GM18907 (cell line): ENCODE data around the gene MAST2.
"Not testable (repeated sequence)": the region's sequence is repeated elsewhere in the genome, so short reads cannot be mapped to it uniquely, and the experiment has no call there.

ENCODE experiments used
- ATAC-seq: cut with Tn5 transposase; IDR thresholded peaks from one replicate; pipeline ENCODE4 v1.9.1; 2021; ENCODE audit warnings: mild to moderate bottlenecking, moderate library complexity; ENCODE audit not compliant: unreplicated experiment

Gene MAST2

GRCh38 chr1:45809761-45810160, 6.3 kb downstream of the MAST2 start:
- ATAC-seq, result no peak

- no peak for ATAC-seq
Measured at GRCh38 chr1:45814776-45815175, 11.4 kb downstream of the MAST2 start.

DNA sequence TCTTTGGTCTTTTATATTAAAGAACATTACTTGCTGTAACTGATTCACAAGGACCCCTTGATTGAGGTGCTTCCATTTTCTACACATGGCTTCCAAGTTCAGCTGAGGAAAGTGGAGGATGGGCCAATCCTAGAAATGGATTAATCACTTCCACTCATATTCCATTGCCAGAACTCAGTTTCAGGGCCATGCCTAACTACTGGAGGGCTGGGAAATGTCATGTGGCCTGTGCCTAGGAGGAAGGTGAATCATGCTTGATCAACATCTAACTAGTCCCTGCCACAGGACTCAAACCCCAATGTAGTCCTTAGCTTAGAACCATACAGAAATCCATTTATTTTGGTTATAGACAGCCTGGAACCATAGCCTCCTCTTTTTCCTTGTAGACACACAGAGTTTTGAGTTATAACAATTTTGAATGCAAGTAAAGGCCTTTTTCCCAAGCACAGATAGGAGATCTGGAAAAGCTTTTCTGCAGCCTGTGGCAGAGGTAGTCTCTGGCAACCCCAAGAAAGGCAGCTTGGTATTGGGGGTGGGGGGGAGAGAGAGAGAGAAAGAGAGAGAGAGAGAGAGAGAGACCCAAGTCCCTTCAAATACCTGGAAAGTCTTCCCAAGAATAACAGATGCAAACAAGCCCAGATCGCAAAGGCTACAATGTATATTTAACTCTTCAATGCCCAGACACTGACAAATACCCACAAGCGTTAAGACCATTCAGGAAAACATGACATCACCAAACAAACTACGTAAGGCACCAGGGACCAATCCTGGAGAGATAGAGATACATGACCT, 12.5 kb downstream of the MAST2 start:
- ATAC-seq, result no peak

DNA sequence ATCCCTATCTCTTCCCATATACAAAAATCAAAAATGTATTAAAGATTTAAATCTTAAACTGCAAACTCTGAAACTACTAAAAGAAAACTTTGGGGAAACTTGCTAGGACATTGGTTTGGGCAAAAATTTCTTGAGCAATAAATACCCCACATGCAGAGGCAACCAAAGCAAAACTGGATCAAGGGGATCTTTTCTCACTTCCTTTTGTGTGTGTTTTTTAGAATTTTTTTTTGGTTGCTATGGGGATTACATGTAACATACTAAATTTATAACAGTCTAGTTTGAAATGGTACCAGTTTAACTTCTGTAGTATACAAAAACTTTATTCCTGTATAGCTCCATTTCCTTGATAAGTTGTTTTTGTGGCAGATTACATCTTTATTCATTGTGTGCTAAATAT, 16.8 kb downstream of the MAST2 start:
- ATAC-seq, result no peak

DNA sequence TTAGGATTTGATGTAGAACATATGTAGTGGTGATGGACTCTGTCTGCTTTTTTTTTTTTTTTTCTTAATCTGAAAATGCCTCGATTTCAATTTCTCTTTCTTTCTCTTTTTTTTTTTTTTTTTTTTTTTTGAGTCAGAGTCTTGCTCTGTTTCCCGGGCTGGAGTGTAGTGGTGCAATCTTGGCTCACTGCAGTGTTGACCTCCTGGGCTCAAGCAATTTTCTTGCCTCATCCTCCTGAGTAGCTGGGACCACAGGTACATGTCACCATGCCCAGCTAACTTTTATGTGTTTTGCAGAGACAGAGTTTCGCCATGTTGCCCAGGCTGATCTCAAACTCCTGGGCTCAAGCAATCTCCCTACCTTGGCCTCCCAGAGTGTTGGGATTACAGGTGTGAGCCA, 17.4 kb downstream of the MAST2 start:
- ATAC-seq, result no peak

- ATAC-seq, result no peak
Measured at GRCh38 chr1:45822644-45823043, 19.2 kb downstream of the MAST2 start.

GRCh38 chr1:45824607-45825006, 21.2 kb downstream of the MAST2 start:
- ATAC-seq, result no peak

- ATAC-seq, result no peak
Measured at GRCh38 chr1:45827256-45827655, 23.8 kb downstream of the MAST2 start.

DNA sequence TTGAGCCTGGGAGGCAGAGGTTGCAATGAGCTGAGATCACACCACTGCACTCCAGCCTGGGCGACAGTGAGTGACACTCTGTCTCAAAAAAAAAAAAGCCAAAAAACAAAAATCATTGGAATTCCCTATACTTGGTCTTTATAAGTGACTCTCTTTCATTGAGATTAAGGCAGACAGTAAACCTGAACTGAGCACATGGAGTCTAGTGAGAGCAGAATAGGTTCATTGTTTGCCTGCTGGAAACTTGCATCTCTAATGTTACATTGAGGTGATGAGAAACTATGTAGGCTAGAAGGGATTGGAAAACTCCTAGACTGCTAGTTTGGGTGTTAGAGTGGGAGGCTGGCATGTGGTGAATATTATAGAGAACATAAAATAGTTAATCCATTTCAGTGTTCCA, 25.4 kb downstream of the MAST2 start:
- no peak for ATAC-seq

DNA sequence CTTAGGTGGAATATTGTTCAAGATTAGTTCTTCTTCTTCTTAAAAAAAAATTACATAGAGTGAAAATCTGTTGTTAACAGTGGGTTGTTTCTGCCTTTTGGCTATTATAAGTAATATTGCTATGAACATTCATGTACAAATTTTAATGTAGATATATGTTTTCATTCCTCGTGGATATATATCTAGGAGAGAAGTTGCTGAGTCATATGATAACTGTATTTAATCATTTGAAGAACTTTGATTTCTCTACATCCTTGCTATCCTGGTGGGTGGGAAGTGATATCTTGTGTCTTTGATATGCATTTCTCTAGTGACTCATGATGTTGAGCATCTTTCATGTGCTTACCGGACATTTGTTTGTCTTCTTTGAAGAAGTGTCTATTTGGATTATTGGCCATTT, 29.9 kb downstream of the MAST2 start:
- no peak for ATAC-seq

DNA sequence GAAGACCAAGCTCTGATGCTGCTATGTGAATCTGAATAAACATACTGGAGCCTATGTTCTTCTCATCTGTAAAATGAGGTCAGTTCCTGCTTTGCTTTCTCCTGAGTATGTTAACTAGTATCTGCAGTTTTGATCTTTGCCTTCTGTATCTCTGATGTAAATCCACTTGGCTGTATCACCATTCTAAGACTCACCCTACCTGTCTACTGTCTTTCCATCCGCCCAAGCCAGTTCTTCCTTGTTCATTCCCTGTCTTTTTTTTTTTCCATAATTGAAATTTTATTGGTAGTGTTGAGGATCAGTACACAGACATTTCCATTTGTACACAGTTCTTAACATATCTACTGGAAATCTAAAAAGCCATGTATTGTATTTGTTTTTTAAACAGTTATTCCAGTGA, 31.3 kb downstream of the MAST2 start:
- no peak for ATAC-seq

GRCh38 chr1:45836451-45836850, 33.0 kb downstream of the MAST2 start:
- ATAC-seq, result no peak

DNA sequence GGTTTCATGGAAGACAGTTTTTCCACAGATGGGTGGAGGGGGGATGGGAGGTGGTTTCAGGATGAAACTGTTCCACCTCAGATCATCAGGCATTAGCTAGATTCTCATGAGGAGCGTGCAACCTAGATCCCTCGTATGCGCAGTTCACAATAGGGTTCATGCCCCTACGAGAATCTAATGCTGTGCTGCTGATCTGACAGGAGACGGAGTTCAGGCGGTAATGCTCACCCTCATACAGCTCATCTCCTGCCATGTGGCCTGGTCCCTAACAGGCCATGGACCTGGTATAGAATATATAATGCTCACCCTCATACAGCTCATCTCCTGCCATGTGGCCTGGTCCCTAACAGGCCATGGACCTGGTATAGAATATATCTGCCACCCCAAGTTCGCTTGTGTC, 33.4 kb downstream of the MAST2 start:
- not testable (repeated sequence) for ATAC-seq

DNA sequence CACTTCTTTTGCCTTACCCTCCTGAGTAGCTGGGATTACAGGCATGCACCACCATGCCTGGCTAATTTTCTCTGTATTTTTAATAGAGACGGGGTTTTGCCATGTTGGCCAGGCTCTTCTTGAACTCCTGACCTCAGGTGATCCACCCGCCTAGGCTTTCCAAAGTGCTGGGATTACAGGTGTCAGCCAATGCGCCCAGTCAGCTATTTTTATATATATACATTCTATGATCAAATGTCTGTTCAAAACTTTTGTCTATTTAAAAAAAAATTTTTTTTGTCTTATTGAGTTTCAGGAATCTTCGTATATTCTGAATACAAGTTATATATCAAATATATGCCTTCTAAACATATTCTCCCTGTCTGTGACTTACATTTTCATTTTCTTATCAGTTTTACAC, 34.9 kb downstream of the MAST2 start:
- not testable (repeated sequence) for ATAC-seq

- ATAC-seq, result peak; percentile 51
Measured at GRCh38 chr1:45840704-45841103, 37.3 kb downstream of the MAST2 start.

GRCh38 chr1:45842786-45843185, 39.4 kb downstream of the MAST2 start:
- no peak for ATAC-seq

GRCh38 chr1:45843474-45843905, 40.1 kb downstream of the MAST2 start:
- no peak for ATAC-seq

- not testable (repeated sequence) for ATAC-seq
Measured at GRCh38 chr1:45844000-45844399, 40.6 kb downstream of the MAST2 start.

- ATAC-seq, result no peak
Measured at GRCh38 chr1:45846931-45847330, 43.5 kb downstream of the MAST2 start.

- ATAC-seq, result no peak
Measured at GRCh38 chr1:45848097-45848496, 44.7 kb downstream of the MAST2 start.

- ATAC-seq, result no peak
Measured at GRCh38 chr1:45848714-45849113, 45.3 kb downstream of the MAST2 start.

DNA sequence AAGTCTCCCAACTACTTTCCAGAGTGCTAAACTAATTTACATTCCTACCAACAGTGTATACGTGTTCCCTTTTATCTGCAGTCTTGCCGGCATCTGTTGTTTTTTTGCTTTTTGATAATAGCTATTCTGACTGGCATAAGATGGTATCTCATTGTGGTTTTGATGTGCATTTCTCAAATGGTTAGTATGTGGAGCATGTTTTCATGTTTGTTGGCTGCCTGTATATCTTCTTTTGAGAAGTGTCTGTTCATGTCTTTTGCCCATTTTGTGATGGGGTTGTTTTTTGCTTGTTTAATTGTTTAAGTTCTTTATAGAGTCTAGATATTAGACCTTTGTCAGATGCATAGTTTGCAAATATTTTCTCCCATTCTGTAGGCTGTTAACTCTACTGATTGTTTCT, 46.6 kb downstream of the MAST2 start:
- no peak for ATAC-seq

- no peak for ATAC-seq
Measured at GRCh38 chr1:45854724-45855123, 51.3 kb downstream of the MAST2 start.
